GM19395 (cell line): ENCODE measurements around the gene GPR158.

Source experiments
- ATAC-seq: cut with Tn5 transposase; IDR thresholded peaks from one replicate; pipeline ENCODE4 v1.9.1; 2021; ENCODE audit warnings: mild to moderate bottlenecking, moderate library complexity; ENCODE audit not compliant: unreplicated experiment

The GPR158 gene

DNA sequence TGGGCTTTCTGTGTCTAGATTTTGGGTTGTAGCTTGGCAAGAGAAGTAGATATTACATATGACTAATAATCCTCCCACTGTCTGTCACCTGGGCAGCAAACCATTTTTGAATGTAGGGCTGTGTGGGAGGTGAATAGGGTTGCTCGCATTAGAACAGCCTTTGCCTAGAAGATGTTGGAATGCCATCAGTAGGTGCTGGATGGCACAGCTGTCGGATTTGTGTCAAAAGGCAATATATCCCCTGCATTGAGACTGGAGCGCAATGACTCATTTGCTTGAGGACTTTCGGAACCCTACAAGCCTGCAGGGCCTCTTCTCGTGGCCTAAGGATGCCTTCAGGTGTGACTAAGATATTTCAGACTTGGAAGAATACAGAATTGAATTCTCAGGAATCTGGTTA, 323.8 kb downstream of the GPR158 start:
- ATAC-seq = no peak

GRCh38 chr10:25501912-25502311, 327.1 kb downstream of the GPR158 start:
- no peak for ATAC-seq

DNA sequence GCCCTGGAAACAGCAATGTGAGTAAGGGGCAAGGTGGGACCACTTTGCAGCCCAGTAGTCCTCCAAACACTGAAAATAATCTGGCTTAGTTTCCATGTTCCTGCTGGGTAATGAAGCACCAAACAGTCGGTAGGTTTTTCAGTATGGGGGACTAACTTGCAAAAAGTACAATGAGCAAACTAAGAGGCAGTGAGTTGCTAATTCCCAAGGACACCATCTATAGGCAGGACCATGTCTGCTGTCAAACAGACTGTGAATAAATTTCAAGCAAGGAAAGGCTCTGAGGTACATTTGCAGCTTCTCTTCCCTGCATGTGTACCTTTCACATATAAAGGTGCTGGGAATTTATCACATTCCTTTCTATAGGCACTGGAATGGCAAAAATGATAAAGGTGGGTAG, 327.7 kb downstream of the GPR158 start:
- ATAC-seq = no peak

GRCh38 chr10:25504306-25504705, 329.5 kb downstream of the GPR158 start:
- ATAC-seq = no peak

GRCh38 chr10:25504838-25505237, 330.0 kb downstream of the GPR158 start:
- ATAC-seq = no peak

DNA sequence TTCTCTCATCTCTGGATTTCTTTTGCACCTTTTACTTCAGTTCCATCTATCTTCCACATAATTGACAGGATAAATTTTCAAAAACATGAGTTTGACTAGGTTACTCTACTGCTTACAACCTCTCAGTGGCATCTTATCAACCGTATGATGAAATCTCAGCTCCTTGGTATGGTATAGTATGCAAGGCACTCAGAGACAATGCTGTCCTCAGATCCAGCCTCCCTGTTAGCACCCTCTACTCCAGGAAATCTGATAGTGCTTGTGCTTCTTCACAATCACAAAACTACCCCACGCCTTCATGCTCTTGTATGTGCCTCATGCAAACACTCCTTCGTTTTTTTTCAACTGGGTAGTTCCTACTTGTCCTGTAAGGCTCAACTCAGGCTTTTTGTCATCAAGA, 330.7 kb downstream of the GPR158 start:
- no peak for ATAC-seq

DNA sequence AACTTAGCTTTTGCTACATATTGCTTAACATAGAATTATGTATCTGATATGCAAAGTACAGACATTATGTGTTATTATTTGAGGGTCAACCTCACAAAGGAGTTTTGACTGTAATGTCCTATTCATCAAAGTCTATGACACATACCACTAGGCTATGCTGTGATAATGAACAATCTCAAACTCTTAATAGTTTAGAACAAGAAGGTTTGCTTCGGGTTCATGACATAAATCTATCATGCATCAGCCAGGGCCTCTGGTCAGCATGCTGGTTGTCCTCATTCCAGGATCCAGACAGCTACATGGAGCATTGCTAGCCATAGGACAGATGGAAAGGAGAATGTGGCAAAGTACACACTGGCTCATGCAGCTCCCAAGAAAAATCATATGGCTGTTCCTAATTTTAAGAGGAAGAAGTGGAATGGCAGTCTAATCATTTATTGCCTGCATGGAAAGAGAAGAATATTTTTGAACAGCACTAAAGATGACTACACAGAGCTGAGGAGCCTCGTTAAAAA, 332.1 kb downstream of the GPR158 start:
- no peak for ATAC-seq

DNA sequence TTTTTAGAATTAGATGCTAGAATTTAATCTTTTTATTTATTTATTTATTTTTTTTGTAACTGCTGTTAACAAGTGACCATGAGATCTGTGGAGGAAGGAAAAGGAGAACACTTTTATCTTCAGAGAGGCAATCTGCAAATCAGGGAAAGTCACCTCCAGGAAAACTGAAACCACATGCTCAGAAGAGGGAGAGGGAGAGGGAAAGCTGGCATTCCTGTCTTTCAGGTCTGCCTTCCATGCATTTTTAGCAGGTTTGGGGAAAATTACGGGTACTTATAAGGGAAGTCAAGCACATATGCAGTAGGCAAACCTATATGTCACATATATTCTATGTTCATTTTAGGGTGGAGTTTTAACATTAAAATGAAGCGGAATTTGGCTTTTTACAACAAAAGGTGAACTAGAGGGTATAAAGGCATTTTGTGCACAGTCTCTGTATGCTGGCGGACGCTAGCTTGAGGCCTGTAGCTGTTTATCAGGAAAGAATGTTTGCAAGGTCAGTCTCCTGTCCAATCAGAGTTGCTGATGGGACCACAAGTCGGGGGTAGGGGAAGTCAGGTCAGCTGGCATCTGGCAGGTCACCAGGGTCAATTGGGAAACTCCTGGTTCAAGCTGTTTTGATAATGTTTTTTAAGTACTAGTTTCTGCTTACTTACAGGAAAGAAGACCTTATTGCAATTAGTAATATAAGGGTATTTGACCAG, 333.5 kb downstream of the GPR158 start:
- ATAC-seq = no peak

- ATAC-seq = no peak
These were observed 334.4 kb downstream of the GPR158 start for GRCh38 chr10:25509151-25509550.

- ATAC-seq = no peak
These were observed 347.5 kb downstream of the GPR158 start for GRCh38 chr10:25522294-25522693.

- ATAC-seq = no peak
These were observed 348.3 kb downstream of the GPR158 start for GRCh38 chr10:25522946-25523608.

DNA sequence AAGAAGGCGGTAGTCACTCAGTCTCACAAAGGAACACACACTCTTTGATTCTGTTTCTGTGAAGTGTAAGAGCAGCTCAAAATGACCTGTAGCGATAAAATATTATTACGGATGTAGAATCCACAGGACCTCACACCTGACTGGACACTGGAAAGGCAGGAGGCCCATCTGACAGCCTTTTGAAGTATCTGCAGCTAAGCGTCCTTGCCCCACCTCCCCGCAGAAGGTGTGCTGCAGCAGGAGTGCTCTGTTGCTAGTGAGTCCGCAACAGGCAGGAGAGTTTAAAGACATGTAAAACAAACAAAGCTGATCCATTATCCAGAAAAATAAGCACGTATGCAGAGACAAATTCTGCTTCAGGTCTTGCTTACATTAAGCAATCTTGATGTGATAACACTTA, 355.5 kb downstream of the GPR158 start:
- no peak for ATAC-seq

- ATAC-seq = no peak
These were observed 356.8 kb downstream of the GPR158 start for GRCh38 chr10:25531457-25532061.

DNA sequence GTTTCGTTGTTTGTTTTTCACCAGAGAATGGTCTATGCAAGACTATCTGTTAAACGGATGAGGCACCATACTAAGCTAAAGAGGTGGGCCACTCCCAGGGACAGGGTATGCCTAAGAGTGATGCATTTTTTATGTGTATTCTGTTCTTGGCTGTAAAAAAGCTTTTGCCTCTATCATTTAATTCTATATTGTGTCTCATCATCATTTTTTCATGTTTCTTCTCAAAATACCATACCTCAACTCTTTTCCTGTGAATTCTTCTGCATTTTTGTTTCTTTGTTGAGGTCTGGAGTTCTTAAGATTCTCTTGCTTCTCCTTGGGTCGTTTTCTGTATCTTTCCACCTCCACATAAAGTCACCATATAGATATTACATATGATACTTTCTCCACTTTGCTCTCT, 357.4 kb downstream of the GPR158 start:
- no peak for ATAC-seq

DNA sequence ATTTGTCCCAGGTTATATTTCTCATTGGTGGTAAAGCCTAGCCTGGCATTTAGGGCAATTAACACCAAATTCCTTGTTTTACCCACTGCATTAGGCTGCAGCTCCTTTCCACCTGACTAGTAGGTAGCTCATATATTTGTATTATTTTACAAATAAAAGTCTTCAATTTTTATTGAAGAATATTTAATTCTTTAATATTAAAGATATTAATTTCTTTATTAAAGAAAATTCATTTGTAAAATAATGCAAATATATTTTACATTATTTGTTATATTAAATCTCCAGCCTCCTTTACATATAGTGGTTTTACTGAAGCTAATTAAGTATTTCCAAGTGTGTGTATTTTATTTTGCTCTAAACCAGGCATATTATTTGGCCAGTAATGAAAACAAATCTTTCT, 361.2 kb downstream of the GPR158 start:
- ATAC-seq = no peak

DNA sequence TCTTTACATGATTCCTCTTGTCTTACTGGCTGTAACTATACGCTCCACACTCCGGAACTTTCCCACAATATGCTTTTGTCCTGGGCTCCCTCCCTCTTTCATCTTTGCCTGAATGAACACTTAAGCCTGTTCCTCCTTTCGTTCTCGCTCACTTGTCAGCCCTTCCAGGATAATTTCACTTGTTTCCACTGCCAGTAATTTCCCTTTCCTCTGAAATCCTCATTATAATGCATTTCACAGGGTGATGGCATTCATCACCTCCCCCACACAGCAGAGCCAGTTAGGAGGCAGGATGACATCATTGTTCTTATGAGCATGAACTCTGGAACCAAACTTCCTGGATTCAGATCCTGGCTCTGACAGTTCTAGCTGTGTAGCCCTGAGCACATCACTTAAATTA, 372.6 kb downstream of the GPR158 start:
- ATAC-seq = no peak

GRCh38 chr10:25552283-25552919, 377.6 kb downstream of the GPR158 start:
- ATAC-seq = no peak

DNA sequence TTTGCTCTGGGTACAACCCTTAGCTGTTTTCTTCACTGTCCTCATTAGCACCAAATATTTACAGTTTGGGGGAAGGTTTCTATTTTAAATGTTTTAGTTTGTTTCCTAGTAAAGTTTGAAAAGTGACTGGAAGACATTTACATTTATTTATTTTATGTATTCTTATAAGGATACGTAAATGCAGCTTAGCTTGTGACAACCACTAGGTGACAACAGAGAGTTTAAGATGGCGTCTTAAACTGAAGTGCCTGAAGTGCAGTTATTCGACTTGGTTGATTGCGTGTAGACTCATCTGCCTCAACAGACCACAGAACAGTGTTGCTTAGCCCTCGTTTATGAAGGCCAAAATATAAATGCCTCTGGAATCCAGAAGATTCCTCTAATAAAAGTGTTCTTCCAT, 381.1 kb downstream of the GPR158 start:
- no peak for ATAC-seq

- no peak for ATAC-seq
These were observed 381.7 kb downstream of the GPR158 start for GRCh38 chr10:25556457-25556856.

- ATAC-seq = no peak
These were observed 382.3 kb downstream of the GPR158 start for GRCh38 chr10:25557136-25557535.

DNA sequence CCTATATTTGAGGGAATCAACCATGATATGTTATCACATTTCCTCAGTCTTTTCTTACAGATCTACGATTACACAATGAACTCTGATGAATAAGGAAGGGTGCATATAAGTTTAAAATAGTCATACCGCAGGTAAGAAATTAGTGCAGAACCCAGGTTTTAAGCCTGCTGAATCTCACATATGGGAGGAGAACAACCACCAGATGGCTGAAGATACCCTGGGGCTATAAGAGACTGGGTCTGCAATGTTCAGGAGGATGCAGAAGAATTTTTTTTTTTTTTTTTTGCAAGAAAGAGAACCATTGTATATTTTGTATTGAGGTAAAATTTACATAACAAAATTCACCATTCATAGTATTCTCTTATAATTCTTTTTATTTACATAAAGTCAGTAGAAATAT, 387.0 kb downstream of the GPR158 start:
- no peak for ATAC-seq

- no peak for ATAC-seq
These were observed 387.7 kb downstream of the GPR158 start for GRCh38 chr10:25562547-25562946.
